PC-9 (cell line): ENCODE data around the gene ALDH4A1. TPM values are rescaled to one million over a fixed set of nuclear protein-coding genes. Genes with fewer than 3 reads are reported as not detected.

Source experiments
- BruUV-seq: library from RNA; stranded (reverse); fragments of 400-500 nt; replicated peaks from 2 replicates; lab custom pipeline; 2021; lab: Mats Ljungman, UMichigan
- CTCF ChIA-PET: fragments of 300-600 bp; sonication (Branson Sonifier 250); formaldehyde crosslinking; loops from one replicate; lab custom pipeline; 2022; ENCODE audit warnings: antibody characterized with exemption; lab: Charles Lee
- POLR2A ChIA-PET: fragments of 300-600 bp; sonication (Branson Sonifier 250); formaldehyde crosslinking; loops from one replicate; lab custom pipeline; 2022; ENCODE audit warnings: antibody characterized with exemption; ENCODE audit not compliant: unreplicated experiment; lab: Charles Lee
- DNase-seq, 2 experiments: peaks; one replicate each; pipeline versions ENCODE4 v3.0.0 to v3.0.0-alpha.2; 2015 to 2022; ENCODE audit warnings: mixed read lengths in 1 of 2
- H2AFZ ChIP-seq: fragments of 200-600 bp; sonication (generic); 2 replicates; pipeline ENCODE4 v1.8.1; 2017; ENCODE audit warnings: antibody characterized with exemption
- H3F3A ChIP-seq: fragments of 200-600 bp; sonication (generic); 2 replicates; pipeline ENCODE4 v1.8.1; 2017; ENCODE audit warnings: antibody characterized with exemption, mild to moderate bottlenecking, low read depth; ENCODE audit not compliant: insufficient read depth
- H3K27ac ChIP-seq: fragments of 200-600 bp; sonication (generic); 2 replicates; pipeline ENCODE4 v1.6.1; 2016; ENCODE audit warnings: mixed run types
- H3K27me3 ChIP-seq: fragments of 200-600 bp; sonication (generic); 2 replicates; pipeline ENCODE4 v1.6.1; 2016; ENCODE audit warnings: low read depth, mixed run types; ENCODE audit not compliant: insufficient read depth
- H3K36me3 ChIP-seq: fragments of 200-600 bp; sonication (generic); 2 replicates; pipeline ENCODE4 v1.6.1; 2016; ENCODE audit warnings: low read depth, mixed run types
- H3K4me1 ChIP-seq: fragments of 200-600 bp; sonication (generic); replicated peaks from 2 replicates; pipeline ENCODE4 v1.6.1; 2016; ENCODE audit warnings: mixed run types; ENCODE audit not compliant: insufficient read depth
- H3K4me2 ChIP-seq: fragments of 200-600 bp; sonication (generic); 2 replicates; pipeline ENCODE4 v1.6.1; 2017; ENCODE audit warnings: mixed run types
- H3K4me3 ChIP-seq: fragments of 200-600 bp; sonication (generic); 2 replicates; pipeline ENCODE4 v1.6.1; 2016; ENCODE audit warnings: mixed run types
- H3K79me2 ChIP-seq: fragments of 200-600 bp; sonication (generic); 2 replicates; pipeline ENCODE4 v1.6.1; 2017; ENCODE audit warnings: low read depth, mixed run types
- H3K9me2 ChIP-seq: fragments of 200-600 bp; sonication (generic); 2 replicates; pipeline ENCODE4 v1.8.1; 2017; ENCODE audit warnings: mild to moderate bottlenecking; ENCODE audit not compliant: insufficient read depth
- H3K9me3 ChIP-seq: fragments of 200-600 bp; sonication (generic); 2 replicates; pipeline ENCODE4 v1.8.1; 2016; ENCODE audit warnings: low read depth; ENCODE audit not compliant: insufficient read depth
- H4K20me1 ChIP-seq: fragments of 200-600 bp; sonication (generic); 2 replicates; pipeline ENCODE4 v1.8.1; 2017; ENCODE audit not compliant: insufficient read depth
- EZH2 ChIP-seq: fragments of 200-600 bp; sonication (generic); IDR thresholded peaks from 2 replicates; pipeline ENCODE4 v1.8.0; 2017; ENCODE audit warnings: antibody characterized with exemption, low read depth
- intact Hi-C: fragments of 100-400 bp; cut with micrococcal nuclease; formaldehyde crosslinking; loops from one replicate; pipeline ENCODE4 v1.10.0; 2022; ENCODE audit not compliant: unreplicated experiment
- total RNA-seq: library from RNA; stranded (reverse); gene quantifications from 2 replicates; pipeline ENCODE4 v1.2.3, GENCODE V29; 2021
- TF ChIP-seq, protein P1 (sequence below): fragments of 200-600 bp; sonication (generic); conservative IDR thresholded peaks from 2 replicates; pipeline ENCODE4 v1.6.1; 2017; ENCODE audit warnings: mixed run types, antibody characterized with exemption, mild to moderate bottlenecking, moderate library complexity

The ALDH4A1 gene
- total RNA-seq, 1 experiment from 2014 or later: 15.0 TPM

- Histone ChIP-seq H3K9me3 (no peaks in the 10 kb centered on the region), H3K9me2 (no peaks in the 10 kb centered on the region), H3K36me3 (no peaks in the 10 kb centered on the region), H3F3A (no peaks in the 10 kb centered on the region), H3K4me2 (no peak overlapping the region), H3K27ac (no peak overlapping the region), H3K4me3 (no peak overlapping the region), H3K79me2 (no peaks in the 10 kb centered on the region), H4K20me1 (no peaks in the 10 kb centered on the region), H3K27me3 (no peaks in the 10 kb centered on the region), H3K4me1 (no peaks in the 10 kb centered on the region), H2AFZ (no peak overlapping the region)
- intact Hi-C loops: loop anchor here (2.0 to 5.0 kb wide), 2 partner anchors 60 to 170 kb away; no protein-coding TSS in a partner anchor
- BruUV-seq: no TSS peak
- CTCF ChIA-PET: interaction anchor here (0.9 to 1.3 kb wide), 8 partner anchors 10 to 125 kb away, joined by 3 to 8 read pairs (median 4); partner anchors contain the start of gene ALDH4A1
- TF ChIP-seq EZH2: no peak
- TF ChIP-seq, protein P1, sequence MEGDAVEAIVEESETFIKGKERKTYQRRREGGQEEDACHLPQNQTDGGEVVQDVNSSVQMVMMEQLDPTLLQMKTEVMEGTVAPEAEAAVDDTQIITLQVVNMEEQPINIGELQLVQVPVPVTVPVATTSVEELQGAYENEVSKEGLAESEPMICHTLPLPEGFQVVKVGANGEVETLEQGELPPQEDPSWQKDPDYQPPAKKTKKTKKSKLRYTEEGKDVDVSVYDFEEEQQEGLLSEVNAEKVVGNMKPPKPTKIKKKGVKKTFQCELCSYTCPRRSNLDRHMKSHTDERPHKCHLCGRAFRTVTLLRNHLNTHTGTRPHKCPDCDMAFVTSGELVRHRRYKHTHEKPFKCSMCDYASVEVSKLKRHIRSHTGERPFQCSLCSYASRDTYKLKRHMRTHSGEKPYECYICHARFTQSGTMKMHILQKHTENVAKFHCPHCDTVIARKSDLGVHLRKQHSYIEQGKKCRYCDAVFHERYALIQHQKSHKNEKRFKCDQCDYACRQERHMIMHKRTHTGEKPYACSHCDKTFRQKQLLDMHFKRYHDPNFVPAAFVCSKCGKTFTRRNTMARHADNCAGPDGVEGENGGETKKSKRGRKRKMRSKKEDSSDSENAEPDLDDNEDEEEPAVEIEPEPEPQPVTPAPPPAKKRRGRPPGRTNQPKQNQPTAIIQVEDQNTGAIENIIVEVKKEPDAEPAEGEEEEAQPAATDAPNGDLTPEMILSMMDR: no peak
- DNase-seq: no peak
- POLR2A ChIA-PET: no interaction called here
Measured at GRCh38 chr1:18912550-18912949, 10.2 kb upstream of the ALDH4A1 start.

- ChIA-PET CTCF (interaction anchor here (1.1 kb wide), 1 partner anchor 189 kb away, joined by 3 read pairs; no protein-coding TSS in a partner anchor), POLR2A (no interaction called here)
- no peak for DNase-seq
- H3K9me3 ChIP-seq: no peaks in the 10 kb centered on the region
- no peaks in the 10 kb centered on the region for H3K79me2 ChIP-seq
- no peak overlapping the region for H3K4me2 ChIP-seq
- TF ChIP-seq EZH2: no peak
- TF ChIP-seq, protein P1: no peak
- no TSS peak for BruUV-seq
- H2AFZ ChIP-seq: no peak overlapping the region
- H4K20me1 ChIP-seq: no peaks in the 10 kb centered on the region
- intact Hi-C loops: loop anchor here (10.0 kb wide), 1 partner anchor 46 kb away; the partner anchor contains the start of gene IFFO2
- H3K4me3 ChIP-seq: no peak overlapping the region
- H3K27me3 ChIP-seq: no peaks in the 10 kb centered on the region
- H3F3A ChIP-seq: peaks cover 1% of the 10 kb centered on the region; the same call in 1 of the 2 replicates
- no peaks in the 10 kb centered on the region for H3K9me2 ChIP-seq
- no peaks in the 10 kb centered on the region for H3K36me3 ChIP-seq
- H3K27ac ChIP-seq: no peak overlapping the region
- peaks cover 4% of the 10 kb centered on the region for H3K4me1 ChIP-seq
Measured at GRCh38 chr1:18908911-18909771, 6.8 kb upstream of the ALDH4A1 start.

DNA sequence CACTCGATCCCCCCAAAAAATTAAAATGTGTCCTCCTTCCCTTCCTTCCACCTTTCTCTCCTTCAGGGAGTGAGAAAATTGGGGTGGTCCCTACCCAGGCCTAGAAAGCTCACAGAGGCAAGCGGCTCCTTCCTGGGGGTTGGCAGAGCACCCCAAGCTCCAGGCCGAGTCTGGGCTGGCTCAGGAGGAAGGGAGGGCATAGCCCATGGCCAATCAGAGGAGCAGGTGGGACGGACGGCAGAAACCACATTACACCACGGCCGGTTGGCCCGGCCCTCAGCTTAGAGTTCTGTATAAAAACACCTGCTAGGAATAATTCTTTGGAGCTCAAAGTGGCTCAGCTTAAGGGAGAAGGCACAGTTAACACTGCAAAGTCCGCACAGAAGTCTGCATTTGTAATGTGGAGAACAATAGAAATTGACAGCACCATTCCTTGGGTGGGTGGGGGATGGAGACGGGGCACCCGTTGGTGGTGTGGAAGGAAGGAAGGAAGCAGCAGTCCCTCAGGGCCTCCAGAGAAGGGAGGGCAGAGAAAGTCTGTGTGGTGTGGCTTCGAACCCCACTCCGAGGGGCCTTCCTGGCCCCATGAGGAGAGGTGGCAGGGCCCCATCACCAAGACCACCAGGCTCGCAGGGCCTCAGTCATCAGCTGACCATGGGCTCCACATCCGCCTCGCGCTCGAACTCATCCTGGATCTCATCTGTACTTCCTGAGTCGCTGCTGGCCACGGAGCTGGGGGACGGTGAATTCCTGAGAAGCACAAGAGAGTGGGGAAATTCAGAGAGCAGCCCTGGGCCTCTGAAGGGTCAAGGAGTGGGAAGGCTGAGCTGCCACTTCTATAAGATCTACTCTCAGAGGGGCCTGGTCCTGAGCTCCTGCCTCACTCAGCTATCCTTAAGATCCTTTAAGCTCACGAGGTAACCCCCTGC lies 5.8 kb upstream of the ALDH4A1 start:
- peaks cover 14% of the 10 kb centered on the region for H3K4me1 ChIP-seq
- no peaks in the 10 kb centered on the region for H3K36me3 ChIP-seq
- no peaks in the 10 kb centered on the region for H3K9me2 ChIP-seq
- intact Hi-C loops: loop anchor here (1.0 to 10.0 kb wide), 2 partner anchors 47 to 188 kb away; partner anchors contain the start of gene IFFO2
- H3K4me3 ChIP-seq: no peak overlapping the region
- no peak overlapping the region for H2AFZ ChIP-seq
- H3F3A ChIP-seq: peaks cover 11% of the 10 kb centered on the region
- no peaks in the 10 kb centered on the region for H3K9me3 ChIP-seq
- H3K79me2 ChIP-seq: no peaks in the 10 kb centered on the region
- no peak overlapping the region for H3K27ac ChIP-seq
- ChIA-PET POLR2A (no interaction called here), CTCF (interaction anchor here (0.7 to 1.4 kb wide), 3 partner anchors 14 to 190 kb away, joined by 3 to 4 read pairs (median 3); no protein-coding TSS in a partner anchor)
- H3K27me3 ChIP-seq: no peaks in the 10 kb centered on the region
- TF ChIP-seq, protein P1: no peak
- TF ChIP-seq EZH2: no peak
- H3K4me2 ChIP-seq: no peak overlapping the region
- DNase-seq: no peak
- no TSS peak for BruUV-seq
- H4K20me1 ChIP-seq: no peaks in the 10 kb centered on the region
